ENCODE results near the gene POTEB3.
"Not testable (repeated sequence)": the region's sequence is repeated elsewhere in the genome, so short reads cannot be mapped to it uniquely, and the experiment has no call there.

GRCh38 chr15:21440399-21440798, at the start of gene POTEB3:
- not testable (repeated sequence) for TF ChIP-seq SUZ12 (IDR thresholded peaks at IDR 0.05; ENCODE audit: extremely low read depth, insufficient read depth, insufficient read length); YY1 (IDR thresholded peaks at IDR 0.05; ENCODE audit: insufficient read depth, insufficient read length); ZNF274 (IDR thresholded peaks at IDR 0.05; ENCODE audit: low read depth, low read length)

Data from NT2/D1 (cell line).